HG03469 (cell line): ENCODE data around the gene ABHD15.

Experiments
- ATAC-seq: cut with Tn5 transposase; IDR thresholded peaks from one replicate; pipeline ENCODE4 v1.9.1; 2021; ENCODE audit warnings: mild to moderate bottlenecking, moderate library complexity, moderate number of reproducible peaks; ENCODE audit not compliant: unreplicated experiment

Gene ABHD15, protein sequence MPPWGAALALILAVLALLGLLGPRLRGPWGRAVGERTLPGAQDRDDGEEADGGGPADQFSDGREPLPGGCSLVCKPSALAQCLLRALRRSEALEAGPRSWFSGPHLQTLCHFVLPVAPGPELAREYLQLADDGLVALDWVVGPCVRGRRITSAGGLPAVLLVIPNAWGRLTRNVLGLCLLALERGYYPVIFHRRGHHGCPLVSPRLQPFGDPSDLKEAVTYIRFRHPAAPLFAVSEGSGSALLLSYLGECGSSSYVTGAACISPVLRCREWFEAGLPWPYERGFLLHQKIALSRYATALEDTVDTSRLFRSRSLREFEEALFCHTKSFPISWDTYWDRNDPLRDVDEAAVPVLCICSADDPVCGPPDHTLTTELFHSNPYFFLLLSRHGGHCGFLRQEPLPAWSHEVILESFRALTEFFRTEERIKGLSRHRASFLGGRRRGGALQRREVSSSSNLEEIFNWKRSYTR

DNA sequence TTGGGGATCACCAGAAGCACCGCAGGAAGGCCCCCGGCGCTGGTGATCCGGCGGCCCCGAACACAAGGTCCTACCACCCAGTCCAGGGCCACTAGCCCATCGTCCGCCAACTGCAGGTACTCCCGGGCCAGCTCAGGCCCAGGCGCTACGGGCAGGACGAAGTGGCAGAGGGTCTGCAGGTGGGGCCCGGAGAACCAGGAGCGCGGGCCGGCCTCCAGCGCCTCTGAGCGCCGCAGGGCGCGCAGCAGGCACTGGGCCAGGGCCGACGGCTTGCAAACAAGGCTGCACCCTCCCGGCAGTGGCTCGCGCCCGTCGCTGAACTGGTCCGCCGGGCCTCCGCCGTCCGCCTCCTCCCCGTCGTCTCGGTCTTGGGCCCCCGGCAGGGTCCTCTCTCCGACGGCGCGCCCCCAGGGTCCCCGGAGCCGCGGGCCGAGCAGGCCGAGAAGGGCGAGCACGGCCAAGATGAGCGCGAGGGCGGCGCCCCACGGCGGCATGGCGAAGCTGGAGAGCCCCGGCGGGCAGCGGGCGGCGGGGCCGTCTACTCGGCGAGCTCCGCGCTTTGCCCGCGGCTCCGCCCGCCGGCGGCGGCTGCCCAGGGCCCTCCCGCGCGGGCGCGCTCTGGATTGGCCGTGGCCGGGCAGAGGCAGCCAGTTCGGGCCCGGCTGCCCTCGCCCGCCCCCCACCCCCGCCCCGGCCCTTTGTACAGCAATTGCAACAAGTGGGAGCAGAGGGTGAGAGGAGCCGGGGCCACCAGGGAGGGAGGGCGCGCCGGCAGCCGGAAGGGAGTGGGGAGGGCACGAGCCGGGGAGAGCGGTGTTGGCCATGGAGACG is at the start of gene ABHD15:
Gene ABHD15, minus strand, starts transcription at position 565 of the 831 bp plus-strand sequence. Its CDS starts 71 bp downstream, at position 494.
- ATAC-seq = no peak

DNA sequence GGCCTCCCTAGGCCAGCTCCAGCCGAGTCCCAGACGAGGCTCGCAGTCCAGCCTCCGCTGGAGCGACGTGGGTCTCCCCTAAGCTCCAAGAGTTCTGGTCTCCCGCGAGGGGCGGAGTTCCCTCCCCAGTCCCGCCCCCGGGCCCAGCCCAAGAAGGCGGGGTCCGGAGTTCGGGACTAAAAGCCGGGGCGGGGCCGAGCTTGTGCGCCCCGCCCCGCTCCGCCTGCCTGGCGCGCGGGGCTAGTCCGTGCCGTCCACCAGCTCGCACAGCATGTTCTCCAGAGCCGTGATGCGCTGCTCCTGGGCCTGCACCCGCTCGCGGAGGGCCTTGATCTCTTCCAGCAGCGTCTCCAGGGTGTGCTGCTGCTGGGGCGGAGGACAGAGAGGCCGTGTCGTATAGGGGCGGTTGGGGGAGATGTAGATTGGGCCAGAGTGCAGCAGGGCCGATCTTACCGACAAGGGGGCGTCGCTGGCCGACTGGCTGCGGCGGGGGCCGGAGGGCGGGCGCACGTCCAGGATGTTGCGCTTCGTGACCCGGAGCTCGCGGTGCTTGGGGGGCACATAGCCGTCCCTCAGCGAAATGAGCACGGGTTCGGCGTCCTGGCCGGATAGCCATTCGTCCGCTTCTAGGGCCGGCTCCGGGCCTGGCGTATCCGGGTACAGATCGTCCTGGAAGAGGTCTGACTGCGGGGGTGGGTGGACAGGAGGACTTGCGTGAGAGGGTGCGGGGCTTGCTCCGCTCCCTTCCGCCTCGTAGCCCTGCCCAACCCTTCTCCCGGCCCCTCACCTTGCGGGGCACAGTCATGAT is 48.9 kb upstream of the ABHD15 start:
- ATAC-seq = no peak

DNA sequence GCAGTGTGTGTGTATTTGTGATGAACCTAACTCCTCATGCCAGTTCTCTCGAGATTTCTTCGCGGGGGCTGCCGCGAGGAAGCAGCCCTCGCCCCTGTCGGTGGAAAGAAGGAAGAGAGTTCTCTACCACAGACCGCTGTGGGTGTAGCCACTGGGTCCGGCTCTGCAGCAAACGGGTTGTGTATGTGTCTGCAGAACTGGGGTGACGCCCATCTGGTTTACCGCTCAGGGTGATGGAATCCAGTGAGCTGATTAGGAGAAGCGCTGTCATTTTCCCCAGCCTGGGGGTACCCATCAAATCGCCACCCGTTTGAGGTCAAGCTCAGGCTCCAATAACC is 48.2 kb upstream of the ABHD15 start:
- no peak for ATAC-seq

DNA sequence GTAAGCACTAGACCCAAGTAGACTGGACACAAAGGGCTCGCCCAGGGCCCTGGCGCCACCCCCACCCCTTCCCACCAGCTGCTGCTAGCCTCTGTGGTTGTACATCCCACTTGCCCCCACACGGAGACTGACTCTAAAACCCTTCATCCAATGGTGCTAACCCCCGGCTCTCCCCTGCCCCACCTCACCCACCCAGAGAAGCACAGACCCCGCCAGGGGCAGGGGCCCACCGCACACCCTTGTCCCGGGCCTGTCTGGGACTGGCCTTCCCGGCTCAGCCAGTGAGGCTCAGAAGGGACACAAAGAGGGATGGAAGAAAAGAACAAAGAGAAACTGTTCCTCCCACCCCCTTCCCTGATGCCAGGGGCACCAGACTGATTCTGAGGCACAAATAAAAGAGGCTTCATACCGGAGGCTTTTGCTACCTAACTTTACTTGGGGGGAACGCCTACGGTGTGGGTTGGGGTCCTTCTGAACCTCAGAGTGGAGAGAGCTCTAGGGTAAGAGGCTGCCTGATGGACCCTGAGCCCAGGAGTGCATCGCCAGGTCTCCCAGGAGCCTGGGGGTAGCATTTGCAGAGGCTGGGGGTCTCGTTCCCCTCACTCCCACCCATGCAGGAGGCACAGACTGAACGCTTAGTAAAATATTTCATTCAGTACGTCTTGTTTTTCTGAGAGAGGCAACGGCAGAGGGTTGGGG is 47.7 kb upstream of the ABHD15 start:
- ATAC-seq = no peak

DNA sequence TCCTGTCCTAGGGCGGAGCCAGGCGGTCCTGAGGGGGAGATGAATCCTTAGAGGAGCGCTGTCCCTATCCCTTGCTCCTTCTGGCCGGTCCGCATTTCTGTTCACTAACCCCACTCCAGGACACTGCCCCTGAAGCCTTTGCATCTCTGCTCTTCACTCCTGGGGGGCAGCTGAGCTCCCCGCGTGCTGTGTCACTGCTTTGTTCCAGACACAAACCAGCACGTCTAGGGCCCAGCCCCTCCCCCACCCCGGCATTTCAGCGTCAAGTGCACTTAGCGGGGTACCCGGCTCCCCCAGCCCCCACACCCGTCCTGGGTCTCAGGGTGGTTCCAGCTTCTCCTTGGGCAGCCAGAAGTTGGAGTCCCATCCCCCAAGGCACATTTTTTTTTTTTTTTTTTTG is 47.0 kb upstream of the ABHD15 start:
- no peak for ATAC-seq

DNA sequence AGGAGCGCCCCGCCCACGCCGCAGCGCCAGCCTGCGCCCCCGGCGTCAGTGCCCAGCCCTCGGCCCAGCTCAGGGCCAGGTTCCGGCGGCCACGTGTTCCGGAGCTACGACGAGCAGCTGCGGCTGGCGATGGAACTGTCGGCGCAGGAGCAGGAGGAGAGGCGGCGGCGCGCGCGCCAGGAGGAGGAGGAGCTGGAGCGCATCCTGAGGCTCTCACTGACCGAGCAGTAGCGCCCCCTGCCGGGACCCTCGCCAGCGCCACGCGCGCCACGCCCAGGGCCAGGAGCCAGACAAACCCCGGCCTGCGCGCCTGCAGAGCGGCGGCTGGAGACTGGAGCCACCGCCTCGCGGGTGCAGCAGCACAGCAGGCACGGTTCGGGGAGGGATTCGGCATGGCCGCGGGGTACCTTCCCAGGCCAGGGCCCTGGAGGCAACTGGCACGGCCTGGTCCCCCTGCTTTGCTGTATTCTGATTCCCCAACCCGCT is 46.6 kb upstream of the ABHD15 start:
- no peak for ATAC-seq

DNA sequence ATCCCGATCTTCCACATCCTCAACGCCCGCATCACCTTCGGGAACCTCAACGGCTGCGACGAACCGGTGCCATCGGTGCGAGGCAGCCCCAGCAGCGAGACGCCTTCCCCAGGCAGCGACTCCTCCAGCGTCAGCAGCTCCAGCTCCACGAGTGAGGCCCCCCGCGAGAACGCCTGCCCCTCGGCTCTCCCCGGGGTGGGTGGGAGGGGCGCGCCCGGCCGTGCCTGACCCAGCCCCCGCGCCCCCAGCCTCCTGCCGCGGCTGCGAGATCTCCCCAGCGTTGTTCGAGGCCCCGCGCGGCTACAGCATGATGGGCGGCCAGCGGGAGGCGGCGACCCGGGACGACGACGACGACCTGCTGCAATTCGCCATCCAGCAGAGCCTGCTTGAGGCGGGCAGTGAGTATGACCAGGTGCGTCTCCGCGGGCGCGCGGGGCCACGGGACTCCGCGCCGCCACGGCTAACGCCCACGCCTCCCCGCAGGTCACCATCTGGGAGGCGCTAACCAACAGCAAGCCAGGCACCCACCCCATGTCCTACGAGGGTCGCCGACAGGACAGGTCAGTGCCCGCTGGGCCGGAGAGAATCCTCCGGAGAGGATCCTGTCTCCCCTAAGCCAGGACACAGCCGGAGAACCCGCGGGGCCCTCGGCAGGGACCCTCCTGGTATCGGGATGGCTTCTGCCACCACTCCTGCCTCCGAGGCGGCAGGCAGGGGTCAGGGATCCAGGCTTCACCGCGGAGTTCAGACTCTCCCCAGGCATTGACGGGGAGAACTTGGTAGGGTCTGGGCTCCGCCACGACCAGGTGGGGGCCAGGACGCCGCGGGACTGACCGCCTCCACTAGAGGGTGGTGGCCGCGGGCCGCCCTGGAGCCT is 45.8 kb upstream of the ABHD15 start:
- no peak for ATAC-seq

DNA sequence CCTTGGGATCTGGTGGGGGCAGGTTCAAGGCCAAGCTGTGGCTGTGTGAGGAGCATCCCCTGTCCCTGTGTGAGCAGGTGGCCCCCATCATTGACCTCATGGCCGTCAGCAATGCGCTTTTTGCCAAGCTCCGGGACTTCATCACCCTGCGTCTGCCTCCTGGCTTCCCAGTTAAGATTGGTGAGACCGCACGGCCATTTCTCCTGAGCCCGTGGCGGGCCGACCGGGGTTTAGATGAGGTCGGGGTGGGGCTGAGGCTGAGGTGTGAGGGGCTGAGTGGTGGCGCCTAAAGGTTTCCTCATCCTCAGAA is 45.2 kb upstream of the ABHD15 start:
- no peak for ATAC-seq

DNA sequence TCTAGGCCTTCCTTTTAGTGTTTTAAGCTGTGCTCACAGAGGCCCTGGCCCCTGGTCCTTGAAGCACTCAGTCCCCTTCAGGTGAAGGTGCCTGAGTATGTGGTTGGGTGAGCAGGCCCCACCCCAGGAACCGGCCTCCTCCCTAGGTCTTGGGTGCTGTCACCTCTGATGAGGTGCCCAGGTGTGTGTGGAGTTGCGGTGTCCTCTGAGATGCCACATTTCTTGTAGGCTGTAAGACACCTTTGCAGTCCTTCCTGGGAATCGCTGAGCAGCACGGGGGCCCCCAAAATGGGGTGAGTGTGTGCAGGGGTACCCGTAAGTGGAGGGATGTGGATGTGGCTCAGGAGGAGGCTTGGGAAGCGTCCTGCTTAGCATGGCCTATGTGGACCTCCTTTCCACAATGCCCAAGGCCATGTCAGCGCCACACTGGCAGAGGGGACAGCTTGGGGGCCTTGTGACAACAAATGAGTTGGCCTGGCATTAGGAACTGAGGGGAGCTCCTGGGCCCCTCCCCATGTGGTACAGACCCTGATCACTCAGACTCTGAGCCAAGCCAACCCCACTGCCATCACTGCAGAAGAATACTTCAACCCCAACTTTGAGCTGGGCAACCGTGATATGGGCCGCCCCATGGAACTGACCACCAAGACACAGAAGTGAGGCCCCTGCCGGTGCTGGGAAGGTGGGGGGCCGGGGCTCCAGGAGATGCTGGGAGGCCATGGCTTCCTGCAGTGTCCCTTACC is 44.7 kb upstream of the ABHD15 start:
- no peak for ATAC-seq

DNA sequence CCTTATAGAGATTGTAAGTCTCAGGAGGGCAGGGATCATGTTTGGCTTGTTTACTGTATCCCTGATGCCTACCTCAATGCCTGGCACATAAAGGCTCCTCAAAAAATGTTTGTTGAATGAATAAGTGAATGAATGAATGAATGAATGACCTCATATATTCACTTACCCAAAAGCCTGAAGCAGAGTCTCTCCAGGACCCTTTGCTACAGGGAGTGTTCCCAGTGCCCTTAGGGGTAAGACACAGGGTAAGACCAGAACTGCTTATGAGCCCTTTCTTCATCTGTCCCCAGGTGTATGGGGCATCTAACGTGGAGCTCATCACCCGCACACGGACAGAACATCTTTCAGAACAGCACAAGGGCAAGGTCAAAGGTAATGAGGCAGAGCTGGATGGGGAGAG is 43.6 kb upstream of the ABHD15 start:
- ATAC-seq = no peak

DNA sequence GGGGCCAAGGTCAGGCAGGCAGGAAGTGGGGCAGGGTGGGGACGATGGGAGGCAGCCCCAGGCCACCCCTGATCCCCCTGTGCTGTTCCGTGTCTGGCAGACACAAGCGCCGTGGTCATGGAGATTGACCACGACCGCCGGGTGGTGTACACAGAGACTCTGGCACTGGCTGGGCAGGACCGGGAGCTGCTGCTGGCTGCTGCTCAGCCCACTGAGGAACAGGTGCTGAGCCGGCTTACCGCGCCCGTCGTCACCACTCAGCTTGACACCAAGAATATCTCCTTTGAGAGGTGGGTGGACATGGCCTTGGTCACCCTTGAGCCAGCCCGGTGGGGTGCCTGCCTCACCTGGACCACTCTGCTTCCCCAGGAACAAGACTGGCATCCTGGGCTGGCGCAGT is 42.1 kb upstream of the ABHD15 start:
- no peak for ATAC-seq

DNA sequence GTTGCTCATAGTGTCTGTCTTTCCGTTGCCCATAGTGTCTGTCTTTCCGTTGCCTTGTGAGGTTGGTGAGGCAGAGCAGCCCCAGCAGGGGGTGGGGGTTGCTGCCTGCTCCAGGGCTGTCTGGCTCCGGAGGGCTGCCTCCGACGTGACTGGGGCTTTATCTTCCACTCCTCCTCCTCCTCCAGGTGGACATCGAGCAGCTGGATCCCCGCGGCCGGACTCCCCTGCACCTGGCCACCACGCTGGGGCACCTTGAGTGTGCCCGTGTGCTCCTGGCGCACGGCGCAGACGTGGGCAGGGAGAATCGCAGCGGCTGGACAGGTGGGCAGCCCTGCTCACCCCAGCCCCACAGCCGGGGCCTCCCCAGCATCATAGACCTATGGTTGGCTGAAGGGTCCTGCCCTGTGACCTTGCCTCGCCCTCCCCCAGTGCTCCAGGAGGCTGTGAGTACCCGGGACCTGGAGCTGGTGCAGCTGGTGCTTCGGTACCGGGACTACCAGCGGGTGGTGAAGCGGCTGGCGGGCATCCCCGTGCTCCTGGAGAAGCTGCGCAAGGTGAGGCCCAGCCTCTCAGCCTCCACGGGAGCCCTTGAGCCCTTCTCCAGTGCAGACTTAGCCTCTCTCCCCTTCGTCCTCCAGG is 40.8 kb upstream of the ABHD15 start:
- ATAC-seq = no peak

DNA sequence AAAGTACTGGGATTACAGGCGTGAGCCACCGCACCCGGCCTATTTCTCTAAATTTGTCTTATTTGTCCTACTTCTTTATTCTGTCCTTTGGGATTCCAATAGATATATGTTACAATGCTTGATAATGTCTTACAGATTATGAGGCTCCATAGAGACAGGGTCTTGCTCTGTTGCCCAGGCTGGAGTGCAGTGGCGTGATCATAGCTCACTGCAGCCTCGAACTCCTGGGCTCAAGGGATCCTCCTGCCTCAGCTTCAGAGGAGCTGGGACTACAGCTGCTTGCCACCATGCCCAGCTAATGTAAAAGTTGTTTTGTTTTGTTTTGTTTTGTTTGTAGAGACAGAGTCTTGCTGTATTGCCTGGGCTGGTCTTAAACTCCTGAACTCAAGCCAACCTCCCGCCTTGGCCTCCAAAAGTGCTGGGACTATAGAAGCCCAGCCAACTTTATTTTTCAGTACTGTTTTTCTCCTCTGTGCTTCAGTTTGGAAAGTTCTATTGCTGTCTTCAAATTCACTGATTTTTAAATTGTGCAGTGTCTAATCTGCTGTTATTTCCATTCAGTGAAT is 36.4 kb upstream of the ABHD15 start:
- ATAC-seq = no peak

DNA sequence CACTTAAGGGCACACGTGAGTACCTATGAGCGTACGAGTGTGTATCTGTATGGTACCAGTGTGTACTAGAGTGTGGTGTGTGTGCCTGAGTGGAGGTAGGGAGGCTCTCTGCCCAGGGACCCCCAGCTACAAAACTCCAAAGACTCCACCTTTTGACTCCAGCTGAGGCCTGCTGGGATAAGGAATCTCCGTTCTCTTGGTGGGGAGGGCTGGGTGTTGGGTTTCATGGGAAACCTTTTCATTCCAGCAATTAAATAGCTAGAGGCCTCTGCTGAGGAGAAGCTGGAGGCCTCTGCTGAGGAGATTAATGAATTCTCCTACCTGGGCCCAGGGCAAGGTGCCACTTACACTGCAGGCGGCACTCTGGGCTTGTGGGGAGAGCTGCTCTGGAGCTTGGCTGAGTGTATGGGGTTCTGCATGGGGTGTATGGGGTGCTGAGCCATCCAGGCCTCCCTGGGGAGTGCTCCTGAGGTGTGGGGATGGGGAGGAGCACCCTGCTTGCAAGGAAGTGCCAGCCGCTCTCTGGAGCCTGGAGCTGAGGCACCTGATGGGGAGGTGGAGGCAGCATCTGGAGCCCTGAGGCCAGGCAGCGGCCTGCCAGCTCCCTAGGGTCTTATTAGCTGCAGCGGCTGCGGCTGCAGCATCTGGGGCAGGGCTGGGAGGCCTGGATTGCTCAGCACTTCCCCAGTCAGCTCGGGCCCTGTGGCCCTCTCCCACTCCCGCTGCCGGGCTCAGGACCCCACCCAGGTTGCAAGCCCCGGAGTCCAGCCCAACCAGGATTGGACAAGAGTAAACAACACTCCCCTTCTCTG is 30.7 kb upstream of the ABHD15 start:
- no peak for ATAC-seq

DNA sequence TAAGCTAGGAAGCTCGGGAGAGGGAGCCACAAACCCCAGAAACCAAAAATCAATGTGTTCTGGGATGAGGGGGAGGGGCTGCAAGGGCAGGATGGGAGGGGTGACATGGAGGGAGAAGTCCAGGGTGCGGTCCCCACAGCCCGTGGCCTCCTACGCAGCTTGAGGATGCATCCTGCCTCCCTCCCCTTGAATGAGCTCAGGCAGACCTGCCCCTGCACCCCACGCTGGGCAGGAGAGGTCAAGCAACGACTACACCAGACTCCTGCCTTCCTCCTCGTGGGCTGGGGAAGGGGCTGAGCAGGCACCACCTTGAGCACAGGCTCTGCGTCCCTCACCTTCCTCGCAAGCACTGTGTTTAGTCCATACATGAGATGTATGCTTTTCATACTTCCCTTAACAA is 30.0 kb upstream of the ABHD15 start:
- no peak for ATAC-seq

DNA sequence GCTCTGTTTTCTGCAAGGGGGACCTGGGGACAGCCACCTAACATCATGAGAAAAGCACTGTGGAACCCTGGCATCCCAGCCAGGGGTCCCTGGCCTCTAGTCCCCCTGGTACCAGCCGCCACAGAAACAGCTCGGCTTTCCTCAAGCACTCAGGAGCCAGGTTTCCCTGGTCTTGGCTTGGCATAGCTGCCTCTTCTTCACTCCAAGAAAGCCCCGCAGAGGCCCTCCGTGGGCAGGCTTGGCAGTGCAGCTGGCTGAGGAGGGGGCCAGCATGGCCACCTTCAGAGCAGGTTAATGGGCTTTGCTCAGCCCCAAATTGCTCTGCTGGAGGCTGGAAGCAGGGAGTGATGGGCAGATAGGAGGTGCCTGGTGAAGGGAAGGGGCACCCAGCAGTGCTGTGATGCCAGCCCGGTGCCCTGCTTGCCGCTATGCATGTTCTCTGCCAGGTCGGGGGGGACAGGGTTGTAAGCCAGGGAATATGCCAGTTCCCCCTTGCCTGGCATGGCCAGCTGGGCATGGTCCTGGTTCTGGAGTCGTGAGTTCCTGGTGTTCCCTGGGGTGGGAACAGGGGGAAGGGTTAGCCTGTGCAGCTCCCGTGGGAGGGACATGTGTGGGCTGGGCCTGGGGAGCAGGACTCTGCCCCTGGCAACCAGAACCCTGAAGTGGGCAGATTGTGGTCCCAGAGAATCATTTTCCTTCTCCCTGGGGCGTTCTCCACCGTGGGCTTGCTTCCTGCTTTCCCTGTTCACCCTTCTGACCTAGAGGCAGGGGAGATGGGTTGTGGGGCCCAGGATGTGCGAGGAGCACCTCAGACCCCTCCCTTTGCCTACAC is 29.3 kb upstream of the ABHD15 start:
- no peak for ATAC-seq
